NCI-H524 (cell line): ENCODE measurements around the gene CORO2B.
A peak's percentile ranks its signal among the peaks of the same experiment; 100 is the strongest.

Experiments used
- DNase-seq, 2 experiments: peaks; one replicate each; lab custom pipeline; 2025; lab: John Stamatoyannopoulos, UW

Gene CORO2B

GRCh38 chr15:68769702-68770101 lies 190.9 kb downstream of the CORO2B start:
- no peak for DNase-seq

DNA sequence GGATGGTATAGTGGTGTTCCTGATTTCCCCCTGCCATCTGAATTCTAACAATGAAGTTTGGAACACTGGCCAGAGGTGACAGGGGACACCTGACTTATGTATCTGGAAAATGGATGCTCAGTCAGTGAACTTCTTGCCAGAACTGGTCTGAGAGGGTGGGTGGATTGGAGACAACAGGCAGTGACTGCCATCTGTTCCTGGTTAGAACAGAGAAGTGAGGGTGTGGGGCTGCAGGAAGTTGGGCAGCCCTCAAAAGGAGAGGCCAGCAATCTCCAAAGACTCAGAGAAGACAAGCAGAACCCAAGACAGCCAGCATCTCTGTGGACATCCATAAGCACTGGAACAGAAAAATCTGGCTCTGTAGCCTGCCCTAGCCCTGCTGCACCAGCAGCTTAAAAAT lies 191.4 kb downstream of the CORO2B start:
- peak in 1 of 2 experiments; percentile 48 for DNase-seq

GRCh38 chr15:68773036-68773435 lies 194.2 kb downstream of the CORO2B start:
- no peak for DNase-seq

DNA sequence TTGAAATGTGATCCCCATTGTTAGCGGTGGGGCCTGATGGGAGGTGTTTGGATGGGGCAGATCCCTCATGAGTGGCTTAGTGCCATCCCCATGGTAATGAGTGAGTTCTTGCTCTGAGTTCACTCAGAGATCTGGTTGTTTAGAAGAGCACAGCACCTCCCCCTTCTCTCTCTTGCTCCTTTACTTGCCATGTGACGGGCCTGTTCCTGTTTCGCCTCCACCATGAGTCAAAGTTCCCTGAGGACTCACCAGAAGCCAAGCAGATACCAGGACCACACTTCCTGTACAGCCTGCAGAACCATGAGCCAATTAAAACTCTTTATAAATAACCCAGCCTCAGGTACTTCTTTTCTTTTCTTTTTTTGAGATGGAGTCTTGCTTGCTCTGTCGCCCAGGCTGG lies 195.3 kb downstream of the CORO2B start:
- DNase-seq: peak in 1 of 2 experiments; percentile 75

DNA sequence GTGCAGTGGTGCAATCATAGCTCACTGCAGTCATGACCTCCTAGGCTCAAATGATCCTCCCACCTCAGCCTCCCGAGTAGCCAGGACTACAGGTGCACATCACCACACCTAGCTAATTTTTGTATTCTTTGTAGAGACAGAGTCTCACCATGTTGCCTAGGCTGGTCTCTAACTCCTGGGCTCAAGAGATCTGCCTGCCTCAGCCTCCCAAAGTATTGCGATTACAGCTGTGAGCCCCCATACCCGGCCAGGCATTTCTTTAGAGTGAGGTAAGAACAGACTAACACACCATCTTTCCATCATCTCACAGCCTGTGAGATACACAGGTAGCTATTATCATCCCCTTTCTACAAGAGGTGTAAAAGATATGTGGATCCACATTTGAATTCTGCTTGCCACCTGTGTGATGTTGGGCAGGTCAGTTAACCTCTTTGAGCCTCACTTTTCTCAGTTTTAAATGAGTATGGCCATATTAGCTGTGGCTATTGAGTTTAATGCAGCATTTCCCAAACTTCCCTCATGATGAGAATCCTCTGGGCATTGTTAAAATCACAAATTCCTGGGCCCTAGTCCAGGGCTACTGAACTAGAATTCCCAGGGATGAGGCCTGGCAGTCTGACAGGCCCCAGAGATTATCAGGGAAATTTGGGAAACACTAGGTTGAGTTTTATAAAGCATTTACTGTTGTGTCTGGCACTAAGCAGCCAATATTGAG lies 195.9 kb downstream of the CORO2B start:
- no peak for DNase-seq

DNA sequence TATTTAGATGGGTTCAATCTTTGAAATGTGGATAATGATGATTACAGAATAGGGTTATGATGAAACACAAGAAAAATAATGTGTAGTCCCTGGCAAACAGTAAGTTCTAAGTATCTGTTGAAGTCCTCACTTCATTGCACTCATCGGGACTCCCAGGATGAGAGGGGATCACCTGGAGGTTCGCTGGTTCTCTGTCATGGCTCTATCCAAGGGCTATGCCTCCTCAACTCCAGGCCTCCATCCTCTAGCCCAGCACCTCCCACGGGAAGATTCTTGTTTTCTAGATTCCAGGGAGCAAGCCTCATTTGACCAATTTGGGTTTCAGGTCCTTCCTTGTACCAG lies 196.4 kb downstream of the CORO2B start:
- no peak for DNase-seq

DNA sequence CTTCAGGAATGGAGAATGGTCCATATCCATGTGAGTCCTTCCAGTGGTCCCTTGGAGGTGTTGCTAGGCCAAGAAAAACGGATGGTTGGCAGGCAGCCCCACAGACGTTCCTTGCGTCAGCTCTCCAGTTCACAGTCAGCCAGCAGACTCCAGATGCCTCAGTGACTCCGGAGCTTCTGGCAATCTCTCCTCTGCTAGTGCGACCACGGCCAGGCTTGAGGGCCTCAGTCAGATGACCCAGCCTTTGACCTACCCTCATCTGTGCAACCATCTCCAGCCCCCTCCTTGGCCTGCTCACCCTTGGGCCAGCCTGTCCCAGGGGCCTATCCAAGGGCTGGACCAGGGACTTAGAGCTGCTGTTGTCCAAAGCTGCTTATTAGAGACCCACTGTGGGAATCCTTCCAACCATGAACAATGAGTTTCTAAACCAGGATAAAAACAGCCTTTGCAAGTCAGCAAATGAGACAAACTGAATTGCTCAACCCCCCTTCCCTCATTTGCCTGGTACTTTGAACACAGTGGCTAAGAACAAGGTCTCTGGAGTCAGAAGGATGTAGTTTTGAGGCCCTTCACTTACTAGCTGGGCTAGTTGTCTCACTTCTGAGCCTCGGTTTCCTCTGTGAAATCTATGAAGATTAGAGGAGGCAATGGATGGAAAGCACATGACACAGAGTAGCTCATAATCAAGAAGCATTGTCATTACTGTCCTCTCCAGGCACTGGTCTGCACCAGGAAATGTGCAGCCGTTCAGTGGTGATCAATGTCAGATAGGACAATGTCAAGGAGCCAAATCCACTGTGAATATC lies 197.1 kb downstream of the CORO2B start:
- no peak for DNase-seq

DNA sequence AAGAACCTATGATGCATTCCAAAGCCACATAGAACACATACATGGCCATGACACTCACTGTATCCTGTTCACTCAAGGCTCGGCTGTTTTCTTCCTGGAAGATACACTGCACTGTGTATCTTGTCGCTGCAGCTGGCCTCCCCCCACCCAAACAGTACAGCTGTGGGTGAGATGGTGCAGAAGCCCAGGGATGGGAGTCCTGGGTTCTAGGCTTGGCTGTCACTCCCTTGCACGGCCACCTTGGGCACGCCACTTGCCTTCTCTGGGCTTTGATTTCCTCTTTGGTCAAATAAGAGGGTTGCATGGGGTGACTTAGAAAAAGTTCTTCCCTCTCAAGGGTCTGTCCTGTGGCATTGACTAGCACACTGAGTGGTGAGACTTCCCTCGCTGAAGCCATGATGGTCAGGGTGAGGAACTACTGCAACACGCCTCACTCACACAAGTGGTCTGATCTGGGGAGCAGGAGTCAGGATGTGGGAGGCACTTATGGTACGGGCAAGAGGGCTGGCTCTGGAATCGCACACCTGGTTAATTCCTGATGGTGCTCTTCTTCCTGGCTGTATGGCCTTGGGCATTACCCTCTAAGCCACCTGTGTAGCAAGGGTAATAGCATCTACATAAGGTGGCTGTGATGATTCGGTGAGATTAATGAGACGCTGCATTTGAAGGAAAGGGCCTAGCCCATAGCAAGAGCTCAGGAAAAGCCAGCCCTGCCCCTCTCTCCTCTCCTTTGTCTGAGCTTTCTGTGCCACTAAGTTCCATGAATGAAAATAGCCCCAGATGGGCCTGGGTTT lies 197.9 kb downstream of the CORO2B start:
- peak in 1 of 2 experiments; percentile 52 for DNase-seq
